ENCODE results near the gene RHOG.
"Not testable (repeated sequence)": the region's sequence is repeated elsewhere in the genome, so short reads cannot be mapped to it uniquely, and the experiment has no call there.

The RHOG gene

GRCh38 chr11:3876613-3877012, 35.9 kb upstream of the RHOG start:
- H3K27me3 ChIP-seq (ENCODE audit: low read depth, low read length), result no peaks in the 10 kb centered on the region
- no peak overlapping the region for H3K4me3 ChIP-seq (ENCODE audit: low read depth in 1 of 2, low read length in 2 of 2)
- H3K4me1 ChIP-seq (ENCODE audit: control insufficient read depth in 1 of 2, insufficient read depth in 2 of 2, low read length in 2 of 2), result peaks cover 27 to 29% of the 10 kb centered on the region in 2 donors
- no peaks in the 10 kb centered on the region for H3K9me3 ChIP-seq (ENCODE audit: control insufficient read depth in 1 of 2, low read length in 2 of 2)
- H3K36me3 ChIP-seq (ENCODE audit: control insufficient read depth in 1 of 2, insufficient read depth in 2 of 2, low read length in 2 of 2), result no peaks in the 10 kb centered on the region
- H3K27ac ChIP-seq (ENCODE audit: low read length), result no peak overlapping the region

DNA sequence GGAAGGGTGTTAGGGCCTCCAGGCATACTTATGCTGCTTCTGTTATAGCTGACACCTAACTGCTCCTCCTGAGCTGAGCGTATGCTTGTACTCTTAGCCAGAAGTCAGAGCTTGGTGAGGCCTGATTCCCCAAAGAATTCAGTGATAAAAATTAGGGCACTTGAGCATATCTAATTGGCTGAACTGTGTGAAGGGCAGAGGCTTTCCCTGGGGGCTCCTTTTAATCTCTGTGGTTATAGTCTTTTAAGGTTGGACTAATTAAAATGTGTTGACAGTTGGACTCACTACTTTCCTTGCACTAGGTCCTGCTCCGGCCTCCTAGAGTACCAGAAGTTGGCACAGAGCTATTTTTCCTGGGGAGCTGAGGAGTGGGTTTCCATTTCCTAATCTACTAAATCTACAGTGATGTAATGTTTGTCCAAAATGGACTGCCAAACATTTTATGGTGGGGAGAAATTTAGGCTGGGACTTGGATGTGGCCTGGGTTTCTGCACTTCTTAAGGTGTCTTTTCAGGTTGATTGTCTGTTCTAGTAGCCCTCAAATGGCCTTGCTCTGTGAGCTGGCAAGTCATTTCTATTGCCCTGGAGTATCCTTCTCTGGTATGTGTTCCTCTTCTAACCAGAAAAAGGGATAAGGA, 33.1 kb upstream of the RHOG start:
- Histone ChIP-seq H3K4me1 (ENCODE audit: control insufficient read depth in 1 of 2, insufficient read depth in 2 of 2, low read length in 2 of 2) (peaks cover 10 to 16% of the 10 kb centered on the region in 2 donors), H3K36me3 (ENCODE audit: control insufficient read depth in 1 of 2, insufficient read depth in 2 of 2, low read length in 2 of 2) (no peaks in the 10 kb centered on the region), H3K9me3 (ENCODE audit: control insufficient read depth in 1 of 2, low read length in 2 of 2) (no peaks in the 10 kb centered on the region), H3K27ac (ENCODE audit: low read length) (no peak overlapping the region), H3K4me3 (ENCODE audit: low read depth in 1 of 2, low read length in 2 of 2) (no peak overlapping the region), H3K27me3 (ENCODE audit: low read depth, low read length) (no peaks in the 10 kb centered on the region)

DNA sequence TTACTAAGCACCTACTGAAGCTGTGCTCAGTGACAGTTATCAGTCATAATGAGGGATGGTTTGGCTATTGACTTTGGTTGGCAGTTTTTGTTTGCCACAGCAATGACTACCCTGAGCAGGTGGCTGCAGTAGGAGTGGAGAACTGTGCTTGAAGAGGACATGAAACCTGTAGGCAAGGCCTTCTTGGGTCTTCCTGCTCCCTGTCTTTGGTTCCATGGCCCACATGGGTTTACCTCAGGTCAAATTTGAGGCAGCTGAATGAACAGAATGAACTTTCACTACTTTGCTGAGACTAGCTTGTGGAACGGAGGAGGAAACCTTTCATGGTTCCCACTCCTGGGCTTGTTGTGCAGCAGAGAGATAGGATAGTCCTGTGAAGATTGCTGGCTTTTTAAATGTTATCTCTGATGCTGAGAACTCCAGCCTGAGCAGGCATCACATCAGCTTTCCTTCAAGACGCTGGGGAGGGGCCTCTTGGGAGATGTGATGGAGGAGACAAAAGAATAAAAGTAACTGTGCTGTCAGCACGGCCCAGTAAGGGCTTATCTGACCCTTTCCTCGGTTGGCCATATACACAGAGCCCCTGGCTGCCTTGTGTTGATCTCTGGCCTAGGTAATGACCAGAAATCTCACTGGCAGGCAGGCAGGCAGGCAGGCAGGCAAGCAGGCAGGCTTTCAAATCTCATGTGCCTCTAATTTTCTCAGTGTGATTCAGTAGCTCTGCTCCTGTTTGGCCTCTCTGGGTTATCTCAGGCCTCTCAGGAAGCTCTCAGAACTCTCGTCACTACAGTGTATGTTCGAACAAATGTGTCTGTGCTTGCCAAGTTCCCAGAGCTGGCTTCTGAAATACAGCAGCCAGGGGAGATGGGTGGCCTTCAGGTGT, 26.7 kb upstream of the RHOG start:
- Histone ChIP-seq H3K27ac (ENCODE audit: low read length) (peak overlapping the region; percentile 19), H3K4me1 (ENCODE audit: control insufficient read depth in 1 of 2, insufficient read depth in 2 of 2, low read length in 2 of 2) (peaks cover 21 to 33% of the 10 kb centered on the region in 2 donors), H3K27me3 (ENCODE audit: low read depth, low read length) (no peaks in the 10 kb centered on the region), H3K36me3 (ENCODE audit: control insufficient read depth in 1 of 2, insufficient read depth in 2 of 2, low read length in 2 of 2) (no peaks in the 10 kb centered on the region), H3K9me3 (ENCODE audit: control insufficient read depth in 1 of 2, low read length in 2 of 2) (no peaks in the 10 kb centered on the region), H3K4me3 (ENCODE audit: low read depth in 1 of 2, low read length in 2 of 2) (no peak overlapping the region)

GRCh38 chr11:3866836-3867208, 26.1 kb upstream of the RHOG start:
- H3K4me1 ChIP-seq (ENCODE audit: control insufficient read depth in 1 of 2, insufficient read depth in 2 of 2, low read length in 2 of 2), result peaks cover 21 to 34% of the 10 kb centered on the region in 2 donors
- peak overlapping the region; percentile 19 for H3K27ac ChIP-seq (ENCODE audit: low read length)
- no peaks in the 10 kb centered on the region for H3K36me3 ChIP-seq (ENCODE audit: control insufficient read depth in 1 of 2, insufficient read depth in 2 of 2, low read length in 2 of 2)
- H3K9me3 ChIP-seq (ENCODE audit: control insufficient read depth in 1 of 2, low read length in 2 of 2), result no peaks in the 10 kb centered on the region
- H3K27me3 ChIP-seq (ENCODE audit: low read depth, low read length), result no peaks in the 10 kb centered on the region
- no peak overlapping the region for H3K4me3 ChIP-seq (ENCODE audit: low read depth in 1 of 2, low read length in 2 of 2)

DNA sequence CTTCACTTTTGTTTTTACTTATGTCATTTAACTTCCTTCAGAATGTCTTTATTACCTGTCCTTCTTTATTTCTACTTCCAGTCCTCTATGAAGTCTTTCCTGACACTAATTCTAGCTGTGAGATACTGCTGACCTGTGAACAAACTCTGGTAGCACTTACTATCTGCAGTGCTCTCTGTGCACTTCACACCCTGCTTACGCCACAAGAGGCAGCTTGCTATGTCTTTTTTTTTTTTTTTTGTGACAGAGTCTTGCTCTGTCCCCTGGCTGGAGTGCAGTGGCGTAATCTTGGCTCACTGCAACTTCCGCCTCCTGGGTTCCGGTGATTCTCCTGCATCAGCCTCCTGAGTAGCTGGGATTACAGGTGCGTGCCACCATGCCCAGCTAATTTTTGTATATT, 25.4 kb upstream of the RHOG start:
- H3K4me3 ChIP-seq (ENCODE audit: low read depth in 1 of 2, low read length in 2 of 2), result no peak overlapping the region
- peaks cover 21 to 39% of the 10 kb centered on the region in 2 donors for H3K4me1 ChIP-seq (ENCODE audit: control insufficient read depth in 1 of 2, insufficient read depth in 2 of 2, low read length in 2 of 2)
- H3K36me3 ChIP-seq (ENCODE audit: control insufficient read depth in 1 of 2, insufficient read depth in 2 of 2, low read length in 2 of 2), result no peaks in the 10 kb centered on the region
- H3K27ac ChIP-seq (ENCODE audit: low read length), result no peak overlapping the region
- H3K27me3 ChIP-seq (ENCODE audit: low read depth, low read length), result no peaks in the 10 kb centered on the region
- no peaks in the 10 kb centered on the region for H3K9me3 ChIP-seq (ENCODE audit: control insufficient read depth in 1 of 2, low read length in 2 of 2)

GRCh38 chr11:3865388-3866193, 24.8 kb upstream of the RHOG start:
- Histone ChIP-seq H3K4me3 (ENCODE audit: low read depth in 1 of 2, low read length in 2 of 2) (no peak overlapping the region), H3K27me3 (ENCODE audit: low read depth, low read length) (no peaks in the 10 kb centered on the region), H3K27ac (ENCODE audit: low read length) (peak overlapping the region; percentile 12), H3K9me3 (ENCODE audit: control insufficient read depth in 1 of 2, low read length in 2 of 2) (no peaks in the 10 kb centered on the region), H3K4me1 (ENCODE audit: control insufficient read depth in 1 of 2, insufficient read depth in 2 of 2, low read length in 2 of 2) (peaks cover 25 to 41% of the 10 kb centered on the region in 2 donors), H3K36me3 (ENCODE audit: control insufficient read depth in 1 of 2, insufficient read depth in 2 of 2, low read length in 2 of 2) (no peaks in the 10 kb centered on the region)

DNA sequence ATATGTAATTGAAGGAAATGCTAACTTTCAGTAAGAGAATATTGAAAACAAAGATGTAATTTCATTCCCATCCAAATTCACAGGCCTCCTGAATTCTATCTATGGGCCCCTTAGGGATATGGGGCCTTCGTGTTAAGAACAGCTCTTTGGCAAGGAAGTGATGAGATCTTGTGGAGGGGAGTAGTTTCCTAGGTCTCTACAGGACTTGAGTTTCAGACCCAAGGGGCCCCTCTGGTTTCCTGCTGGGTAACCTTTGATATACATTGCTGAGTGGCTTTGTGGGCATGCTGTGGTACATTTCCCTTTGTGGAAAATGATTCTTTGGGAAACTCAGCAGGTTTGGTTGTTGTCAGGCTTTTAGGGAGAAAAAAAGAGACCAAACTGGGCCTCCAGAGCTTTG, 20.9 kb upstream of the RHOG start:
- Histone ChIP-seq H3K4me1 (ENCODE audit: control insufficient read depth in 1 of 2, insufficient read depth in 2 of 2, low read length in 2 of 2) (peaks cover 33 to 65% of the 10 kb centered on the region in 2 donors), H3K9me3 (ENCODE audit: control insufficient read depth in 1 of 2, low read length in 2 of 2) (no peaks in the 10 kb centered on the region), H3K36me3 (ENCODE audit: control insufficient read depth in 1 of 2, insufficient read depth in 2 of 2, low read length in 2 of 2) (no peaks in the 10 kb centered on the region), H3K27ac (ENCODE audit: low read length) (no peak overlapping the region), H3K27me3 (ENCODE audit: low read depth, low read length) (no peaks in the 10 kb centered on the region), H3K4me3 (ENCODE audit: low read depth in 1 of 2, low read length in 2 of 2) (no peak overlapping the region)

DNA sequence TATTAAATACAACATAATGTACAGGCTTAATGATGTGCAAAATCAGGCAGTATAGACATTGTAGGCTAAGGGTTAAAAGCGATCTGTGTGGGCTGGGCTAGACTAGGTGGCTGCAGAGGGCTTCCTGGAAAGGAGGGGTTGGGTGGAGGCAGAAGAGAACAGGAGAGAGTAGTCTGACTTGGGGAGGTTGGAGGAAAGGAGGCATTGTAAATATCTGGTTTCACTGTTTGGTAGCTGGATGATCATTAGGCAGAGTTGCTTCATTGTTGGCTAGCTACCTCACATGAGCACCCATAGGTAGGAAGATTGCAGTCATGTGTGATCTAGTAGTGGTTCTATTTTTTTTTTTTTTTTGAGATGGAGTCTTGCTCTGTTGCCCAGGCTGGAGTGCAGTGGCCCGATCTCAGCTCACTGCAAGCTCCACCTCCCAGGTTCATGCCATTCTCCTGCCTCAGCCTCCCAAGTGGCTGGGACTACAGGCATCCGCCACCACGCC, 20.2 kb upstream of the RHOG start:
- not testable (repeated sequence) for H3K4me3 ChIP-seq (ENCODE audit: low read depth in 1 of 2, low read length in 2 of 2); H3K9me3 ChIP-seq (ENCODE audit: control insufficient read depth in 1 of 2, low read length in 2 of 2); H3K27ac ChIP-seq (ENCODE audit: low read length); H3K36me3 ChIP-seq (ENCODE audit: control insufficient read depth in 1 of 2, insufficient read depth in 2 of 2, low read length in 2 of 2); H3K27me3 ChIP-seq (ENCODE audit: low read depth, low read length)
- peaks cover 35 to 66% of the 10 kb centered on the region in 2 donors for H3K4me1 ChIP-seq (ENCODE audit: control insufficient read depth in 1 of 2, insufficient read depth in 2 of 2, low read length in 2 of 2)

- peaks cover 29 to 61% of the 10 kb centered on the region in 2 donors for H3K4me1 ChIP-seq (ENCODE audit: control insufficient read depth in 1 of 2, insufficient read depth in 2 of 2, low read length in 2 of 2)
- no peak overlapping the region for H3K27ac ChIP-seq (ENCODE audit: low read length)
- no peaks in the 10 kb centered on the region for H3K36me3 ChIP-seq (ENCODE audit: control insufficient read depth in 1 of 2, insufficient read depth in 2 of 2, low read length in 2 of 2)
- H3K27me3 ChIP-seq (ENCODE audit: low read depth, low read length), result no peaks in the 10 kb centered on the region
- no peak overlapping the region for H3K4me3 ChIP-seq (ENCODE audit: low read depth in 1 of 2, low read length in 2 of 2)
- no peaks in the 10 kb centered on the region for H3K9me3 ChIP-seq (ENCODE audit: control insufficient read depth in 1 of 2, low read length in 2 of 2)
Measured at GRCh38 chr11:3860375-3860774, 19.6 kb upstream of the RHOG start.

DNA sequence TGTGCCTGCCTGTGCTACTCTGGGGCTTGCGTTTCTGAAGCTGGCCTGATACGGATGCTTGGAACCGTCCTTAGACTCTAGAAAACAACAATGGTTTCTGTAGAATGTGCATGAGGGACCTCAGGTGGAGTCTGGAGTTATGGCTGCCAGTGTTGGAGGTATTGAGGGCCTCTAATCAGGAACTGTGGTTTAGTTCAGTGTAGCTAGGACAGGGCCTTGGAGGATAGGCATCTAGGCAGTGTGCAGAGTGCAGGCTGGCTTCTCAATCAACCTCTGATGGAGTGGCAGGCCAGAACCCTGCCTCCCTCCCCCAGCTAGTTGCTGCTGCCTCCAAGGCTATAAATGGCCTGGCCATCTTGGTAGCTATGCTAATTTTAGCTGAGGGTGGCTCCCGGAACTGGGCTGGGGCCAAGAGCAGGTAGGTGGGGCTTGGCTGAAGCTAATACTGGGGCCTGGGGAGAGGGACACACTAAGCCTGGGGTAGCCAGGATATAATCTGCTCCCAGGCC, 18.7 kb upstream of the RHOG start:
- Histone ChIP-seq H3K9me3 (ENCODE audit: control insufficient read depth in 1 of 2, low read length in 2 of 2) (no peaks in the 10 kb centered on the region), H3K36me3 (ENCODE audit: control insufficient read depth in 1 of 2, insufficient read depth in 2 of 2, low read length in 2 of 2) (peaks cover 0 to 3% of the 10 kb centered on the region in 2 donors), H3K4me1 (ENCODE audit: control insufficient read depth in 1 of 2, insufficient read depth in 2 of 2, low read length in 2 of 2) (peaks cover 30 to 58% of the 10 kb centered on the region in 2 donors), H3K27me3 (ENCODE audit: low read depth, low read length) (no peaks in the 10 kb centered on the region), H3K27ac (ENCODE audit: low read length) (no peak overlapping the region), H3K4me3 (ENCODE audit: low read depth in 1 of 2, low read length in 2 of 2) (peak overlapping the region; percentile 35 to 92)

GRCh38 chr11:3857628-3858027, 16.9 kb upstream of the RHOG start:
- no peaks in the 10 kb centered on the region for H3K9me3 ChIP-seq (ENCODE audit: control insufficient read depth in 1 of 2, low read length in 2 of 2)
- H3K36me3 ChIP-seq (ENCODE audit: control insufficient read depth in 1 of 2, insufficient read depth in 2 of 2, low read length in 2 of 2), result peaks cover 0 to 3% of the 10 kb centered on the region in 2 donors
- peak overlapping the region; percentile 90 to 92 for H3K4me3 ChIP-seq (ENCODE audit: low read depth in 1 of 2, low read length in 2 of 2)
- H3K4me1 ChIP-seq (ENCODE audit: control insufficient read depth in 1 of 2, insufficient read depth in 2 of 2, low read length in 2 of 2), result peaks cover 33 to 59% of the 10 kb centered on the region in 2 donors
- no peaks in the 10 kb centered on the region for H3K27me3 ChIP-seq (ENCODE audit: low read depth, low read length)
- H3K27ac ChIP-seq (ENCODE audit: low read length), result no peak overlapping the region

Data from muscle layer of duodenum (tissue), 2 donors.